Measurements from ENCODE around the gene KAT6B. TPM values are rescaled to one million over a fixed set of nuclear protein-coding genes. Genes with fewer than 3 reads are reported as not detected.

Gene KAT6B
- total RNA-seq, 4 donors from 2014 or later, result 29.1 to 159 (median 61.2) TPM

GRCh38 chr10:74867351-74867750, 41.0 kb downstream of the KAT6B start:
- Histone ChIP-seq H3K27me3 (no peaks in the 10 kb centered on the region), H3K27ac (no peak overlapping the region), H3K4me1 (no peaks in the 10 kb centered on the region), H3K36me3 (no peaks in the 10 kb centered on the region), H3K9me3 (no peaks in the 10 kb centered on the region), H3K4me3 (no peak overlapping the region)
- DNase-seq, result no peak
- TF ChIP-seq CTCF (IDR thresholded peaks at IDR 0.05) (no peak), POLR2A (IDR thresholded peaks at IDR 0.05) (no peak)
- intact Hi-C loops (cut with DNase I; ENCODE audit: low total_unique reads), result no loop called here

- H3K9me3 ChIP-seq, result no peaks in the 10 kb centered on the region
- DNase-seq, result no peak
- no peaks in the 10 kb centered on the region for H3K4me1 ChIP-seq
- TF ChIP-seq POLR2A (IDR thresholded peaks at IDR 0.05) (no peak), CTCF (IDR thresholded peaks at IDR 0.05) (no peak)
- intact Hi-C loops (cut with DNase I; ENCODE audit: low total_unique reads), result no loop called here
- no peaks in the 10 kb centered on the region for H3K36me3 ChIP-seq
- H3K27me3 ChIP-seq, result no peaks in the 10 kb centered on the region
- no peak overlapping the region for H3K4me3 ChIP-seq
- no peak overlapping the region for H3K27ac ChIP-seq
Observed at GRCh38 chr10:74868392-74868977, 42.1 kb downstream of the KAT6B start.

GRCh38 chr10:74869635-74870034, 43.2 kb downstream of the KAT6B start:
- no peaks in the 10 kb centered on the region for H3K9me3 ChIP-seq
- TF ChIP-seq POLR2A (IDR thresholded peaks at IDR 0.05), result no peak
- no peak for TF ChIP-seq CTCF (IDR thresholded peaks at IDR 0.05)
- intact Hi-C loops (cut with DNase I; ENCODE audit: low total_unique reads), result no loop called here
- no peaks in the 10 kb centered on the region for H3K4me1 ChIP-seq
- H3K4me3 ChIP-seq, result no peak overlapping the region
- DNase-seq, result no peak
- no peaks in the 10 kb centered on the region for H3K27me3 ChIP-seq
- no peaks in the 10 kb centered on the region for H3K36me3 ChIP-seq
- H3K27ac ChIP-seq, result no peak overlapping the region

GRCh38 chr10:74870191-74870590, 43.8 kb downstream of the KAT6B start:
- Histone ChIP-seq H3K4me3 (no peak overlapping the region), H3K27ac (no peak overlapping the region), H3K36me3 (no peaks in the 10 kb centered on the region), H3K9me3 (no peaks in the 10 kb centered on the region), H3K27me3 (no peaks in the 10 kb centered on the region), H3K4me1 (no peaks in the 10 kb centered on the region)
- intact Hi-C loops (cut with DNase I; ENCODE audit: low total_unique reads), result no loop called here
- TF ChIP-seq POLR2A (IDR thresholded peaks at IDR 0.05) (no peak), CTCF (IDR thresholded peaks at IDR 0.05) (no peak)
- no peak for DNase-seq

GRCh38 chr10:74871595-74872382, 45.4 kb downstream of the KAT6B start:
- Histone ChIP-seq H3K4me3 (no peak overlapping the region), H3K27ac (no peak overlapping the region), H3K4me1 (no peaks in the 10 kb centered on the region), H3K9me3 (no peaks in the 10 kb centered on the region), H3K27me3 (no peaks in the 10 kb centered on the region), H3K36me3 (no peaks in the 10 kb centered on the region)
- intact Hi-C loops (cut with DNase I; ENCODE audit: low total_unique reads), result no loop called here
- TF ChIP-seq CTCF (IDR thresholded peaks at IDR 0.05) (no peak), POLR2A (IDR thresholded peaks at IDR 0.05) (no peak)
- no peak for DNase-seq

All from uterus (tissue), 4 donors.